Activated T-cell treated with anti-CD3 and anti-CD28 coated beads for 24 hours (primary cell): ENCODE measurements around the gene CKMT2.

Source experiments
- DNase-seq: peaks from one replicate; pipeline ENCODE4 v3.0.0-alpha.2; 2020; ENCODE audit warnings: low read depth

The CKMT2 gene

DNA sequence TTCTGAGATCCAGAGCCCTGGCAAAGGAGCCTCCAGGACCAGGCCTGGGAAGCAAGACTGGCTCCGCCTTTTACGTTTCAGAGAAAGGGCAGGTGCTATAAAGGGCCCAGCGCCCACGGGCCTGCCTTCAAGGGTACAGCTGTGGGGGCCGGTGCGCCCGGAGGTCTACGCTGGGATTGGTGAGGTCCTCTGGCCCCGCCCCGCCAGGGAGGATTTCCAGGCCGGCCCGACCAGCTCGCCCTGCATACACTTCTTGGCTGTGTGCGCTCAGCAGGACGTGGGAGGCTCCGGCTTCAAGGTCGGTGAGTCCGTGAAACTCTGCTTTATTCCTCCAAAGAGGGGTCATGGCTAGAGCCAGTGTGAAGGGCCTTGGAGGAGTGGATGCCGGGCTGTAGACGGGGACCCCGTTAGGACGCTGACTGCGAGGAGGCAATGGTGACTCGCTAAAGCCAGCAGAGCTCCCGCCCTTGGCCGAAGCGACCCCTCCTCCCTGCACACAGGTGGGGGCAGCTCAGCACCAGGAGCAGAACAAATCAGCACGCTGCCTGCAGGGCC is at the start of gene CKMT2:
Gene CKMT2, plus strand, starts transcription at position 243 of the 555 bp plus-strand sequence. CDS start 17,811 bp downstream, outside the sequence.
- no peak for DNase-seq

DNA sequence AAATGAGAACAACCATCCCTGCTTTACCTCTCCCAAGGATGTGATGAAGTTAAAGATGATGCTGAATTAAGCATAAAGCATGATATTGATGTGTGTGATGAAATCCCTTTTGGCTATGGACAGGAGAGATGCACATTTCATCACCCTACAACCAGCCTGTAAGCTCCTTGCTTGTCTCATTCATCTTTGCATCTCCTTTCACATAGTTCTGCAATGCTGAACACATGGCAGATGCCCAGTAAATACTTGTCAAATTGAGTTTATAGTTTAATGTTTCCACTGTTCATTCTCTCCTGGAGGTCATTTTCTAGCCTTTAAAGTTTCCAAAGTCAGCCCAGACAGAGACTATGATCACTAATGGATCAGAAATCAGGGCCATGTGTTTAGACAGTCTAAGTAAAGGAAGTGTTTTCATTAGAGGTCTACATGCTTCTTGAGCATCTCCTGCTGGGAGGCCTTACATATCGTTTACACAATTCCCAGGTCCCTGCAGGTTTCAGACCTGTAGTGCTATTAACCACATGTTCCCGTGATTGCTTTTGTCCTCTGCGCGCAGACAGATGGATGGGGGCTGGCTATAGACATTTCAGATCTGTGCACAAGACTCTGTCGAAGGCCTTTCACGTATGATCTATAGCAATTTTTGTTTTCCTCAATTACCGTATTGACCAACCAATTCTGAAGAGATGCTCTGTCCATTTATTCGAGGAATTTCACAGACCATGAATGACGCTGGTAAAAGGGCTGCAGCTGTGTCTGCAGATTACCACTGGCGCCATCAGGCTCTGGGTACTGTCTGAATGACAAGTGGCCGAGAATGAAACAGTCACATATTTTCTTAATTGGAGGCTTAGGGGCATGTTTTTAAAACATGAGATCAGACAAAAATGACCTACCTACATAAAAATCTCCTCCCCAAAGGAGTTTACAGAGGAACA is 49.0 kb upstream of the CKMT2 start:
- DNase-seq, result no peak

DNA sequence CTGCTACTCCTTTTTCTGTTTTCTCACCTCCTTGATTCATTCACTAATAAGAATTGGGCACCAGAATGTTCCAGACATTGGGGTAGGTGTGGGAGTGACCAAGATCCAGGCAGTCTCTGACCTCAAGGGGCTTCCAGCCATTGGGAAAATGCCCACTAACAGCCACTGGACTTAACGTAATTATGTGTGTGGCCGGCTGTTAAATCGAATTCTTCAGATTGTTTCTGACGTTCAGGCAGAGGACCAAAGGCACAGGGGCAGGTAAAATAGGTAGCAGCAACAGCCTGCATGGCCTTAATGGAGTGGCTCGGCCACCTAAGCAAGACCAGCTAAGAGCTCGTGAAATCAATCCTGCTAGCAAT is 48.4 kb upstream of the CKMT2 start:
- no peak for DNase-seq

- DNase-seq, result no peak
Observed at GRCh38 chr5:81187885-81188284, 45.2 kb upstream of the CKMT2 start.

DNA sequence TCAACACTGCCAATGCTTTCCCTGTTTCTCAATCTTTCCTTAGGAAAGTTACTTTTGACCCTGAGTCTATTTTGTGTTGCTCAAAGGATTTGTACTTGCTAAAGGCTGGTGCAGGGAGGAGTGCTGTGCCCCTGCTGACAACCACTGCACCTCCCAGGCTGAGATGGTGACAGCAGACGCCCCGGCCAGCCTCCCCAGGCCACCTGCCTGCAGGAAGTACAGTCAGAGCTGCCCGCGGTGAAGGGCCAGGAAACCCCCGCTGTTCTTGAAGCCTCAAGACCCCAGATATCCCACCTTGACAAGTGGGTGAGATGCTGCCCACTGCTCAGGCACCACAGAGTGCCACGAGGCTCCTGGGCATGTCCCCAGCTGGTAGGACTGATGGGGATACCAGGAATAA is 44.2 kb upstream of the CKMT2 start:
- no peak for DNase-seq

- DNase-seq, result no peak
Observed at GRCh38 chr5:81189875-81190498, 43.1 kb upstream of the CKMT2 start.

DNA sequence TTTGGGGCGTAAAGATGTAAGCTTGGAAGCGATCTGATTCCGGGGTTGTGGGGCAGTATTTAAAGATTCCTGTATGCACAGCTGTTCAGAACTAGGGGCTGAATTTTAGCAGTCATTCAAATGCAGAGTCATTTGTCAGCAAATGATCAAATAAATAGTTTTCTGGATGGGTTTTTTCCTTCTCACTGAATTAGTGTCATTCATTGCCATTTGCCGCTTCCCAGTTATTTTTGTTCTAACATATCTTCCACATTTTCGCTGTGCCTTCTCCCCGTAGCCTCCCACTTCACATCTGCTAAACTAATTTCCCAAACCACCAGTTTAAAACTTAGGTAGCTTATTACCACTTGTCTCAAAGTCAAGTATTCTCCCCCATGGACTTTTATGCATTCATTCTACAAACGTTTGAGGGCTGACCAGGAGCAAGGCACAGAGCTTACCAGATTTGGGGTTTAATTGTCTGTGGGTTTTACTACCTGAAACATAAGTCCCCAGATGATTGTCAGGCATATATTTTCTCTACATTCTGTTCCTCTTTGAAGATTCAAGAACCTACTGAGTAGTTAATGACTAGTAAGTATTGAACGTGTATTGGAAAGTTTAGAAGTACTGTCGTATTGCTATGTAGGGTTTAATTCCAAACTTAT is 41.3 kb upstream of the CKMT2 start:
- no peak for DNase-seq

DNA sequence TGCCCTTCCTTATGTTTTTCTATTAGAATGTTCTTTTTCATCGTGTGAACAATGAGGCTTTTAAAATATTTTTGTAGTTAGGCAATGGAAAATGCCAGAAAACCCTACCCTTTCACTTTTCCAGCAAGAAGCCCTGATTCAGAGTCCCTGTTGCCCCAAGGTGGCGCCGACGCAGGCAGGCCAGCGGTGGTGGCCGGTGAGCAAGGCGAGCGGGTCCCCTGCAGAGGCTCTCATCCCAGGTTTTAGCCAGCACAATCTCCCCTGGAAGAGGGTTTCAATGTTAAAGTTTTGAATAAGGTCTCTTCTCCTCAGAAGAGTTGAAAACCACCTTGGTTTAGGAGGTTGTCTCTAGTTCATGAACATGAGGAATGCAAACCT is 40.8 kb upstream of the CKMT2 start:
- DNase-seq, result no peak

DNA sequence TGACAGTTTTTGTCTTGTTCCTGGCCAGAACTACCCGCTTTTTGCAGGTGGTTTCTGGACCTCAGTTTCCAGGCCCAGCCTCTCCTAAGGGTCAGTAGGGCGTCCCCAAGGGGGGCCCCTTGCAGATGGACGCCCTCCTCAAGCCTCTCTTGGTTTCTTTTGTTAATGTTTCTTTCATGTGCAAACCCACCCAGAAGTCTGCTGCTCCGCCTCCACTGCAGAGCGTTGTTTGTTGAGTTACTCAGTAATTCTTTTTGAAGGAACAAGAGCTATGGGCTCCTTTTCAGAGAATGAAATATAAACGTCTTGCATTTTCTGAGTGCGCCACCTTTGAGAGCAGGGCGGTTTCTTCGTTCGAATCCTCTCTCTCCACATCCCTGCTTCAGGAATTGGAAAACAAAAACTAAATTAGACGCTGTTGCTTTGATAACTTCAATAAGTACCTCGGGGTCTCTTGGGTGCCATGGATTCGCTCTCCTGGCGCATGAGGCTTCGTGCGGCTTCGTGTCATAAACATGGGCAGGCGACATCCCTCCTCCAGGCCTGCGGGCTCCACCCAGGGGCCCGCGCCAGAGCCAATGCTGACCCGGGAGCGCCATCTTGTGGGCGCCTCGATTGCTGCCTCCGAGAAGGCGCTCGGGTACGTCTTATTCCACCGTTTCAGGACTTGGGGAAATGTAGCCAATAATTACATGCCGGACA is 38.3 kb upstream of the CKMT2 start:
- peak; percentile 74 for DNase-seq

GRCh38 chr5:81195335-81195929 is 37.7 kb upstream of the CKMT2 start:
- DNase-seq, result no peak

DNA sequence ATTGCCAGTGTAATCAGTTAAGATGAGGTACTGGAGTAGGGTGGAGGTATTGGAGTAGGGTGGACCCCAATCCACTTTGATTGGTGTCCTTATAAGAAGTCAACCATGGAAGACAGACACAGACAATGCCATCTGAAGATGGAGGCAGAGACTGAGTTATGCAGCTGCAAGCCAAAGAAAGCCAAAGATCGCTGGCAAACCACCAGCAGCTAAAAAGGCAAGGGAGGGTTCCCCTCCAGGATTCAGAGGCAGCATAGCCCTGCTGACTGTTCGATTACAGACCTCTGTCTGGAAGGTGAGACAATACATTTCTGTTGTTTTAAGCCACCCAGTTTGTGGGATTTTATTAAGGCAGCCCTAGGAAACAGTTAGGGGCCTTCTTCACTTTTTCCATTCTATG is 30.5 kb upstream of the CKMT2 start:
- no peak for DNase-seq

GRCh38 chr5:81203729-81204128 is 29.4 kb upstream of the CKMT2 start:
- DNase-seq, result no peak

DNA sequence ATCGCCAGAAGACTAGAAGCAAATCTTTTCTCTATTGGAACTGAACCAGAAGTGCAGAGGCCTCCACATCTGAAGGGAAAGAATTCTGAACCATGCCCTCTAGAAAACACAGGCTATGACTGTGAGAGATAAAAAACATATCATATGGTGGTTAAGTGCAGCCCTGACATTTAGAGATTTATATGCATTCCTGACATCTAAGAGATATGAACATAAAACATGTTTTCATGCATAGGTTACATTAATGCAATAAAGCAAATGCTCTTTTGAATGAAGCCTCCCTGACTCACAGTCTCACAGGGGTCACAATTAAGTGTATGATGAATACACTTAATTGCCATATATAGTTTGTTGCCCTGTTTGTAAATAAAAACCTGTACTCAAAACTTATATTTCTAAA is 28.9 kb upstream of the CKMT2 start:
- DNase-seq, result no peak

- DNase-seq, result no peak
Observed at GRCh38 chr5:81205058-81205457, 28.1 kb upstream of the CKMT2 start.

- no peak for DNase-seq
Observed at GRCh38 chr5:81207009-81207408, 26.1 kb upstream of the CKMT2 start.

GRCh38 chr5:81208904-81209303 is 24.2 kb upstream of the CKMT2 start:
- no peak for DNase-seq

GRCh38 chr5:81209386-81209785 is 23.7 kb upstream of the CKMT2 start:
- no peak for DNase-seq

- DNase-seq, result no peak
Observed at GRCh38 chr5:81209869-81210493, 23.1 kb upstream of the CKMT2 start.

DNA sequence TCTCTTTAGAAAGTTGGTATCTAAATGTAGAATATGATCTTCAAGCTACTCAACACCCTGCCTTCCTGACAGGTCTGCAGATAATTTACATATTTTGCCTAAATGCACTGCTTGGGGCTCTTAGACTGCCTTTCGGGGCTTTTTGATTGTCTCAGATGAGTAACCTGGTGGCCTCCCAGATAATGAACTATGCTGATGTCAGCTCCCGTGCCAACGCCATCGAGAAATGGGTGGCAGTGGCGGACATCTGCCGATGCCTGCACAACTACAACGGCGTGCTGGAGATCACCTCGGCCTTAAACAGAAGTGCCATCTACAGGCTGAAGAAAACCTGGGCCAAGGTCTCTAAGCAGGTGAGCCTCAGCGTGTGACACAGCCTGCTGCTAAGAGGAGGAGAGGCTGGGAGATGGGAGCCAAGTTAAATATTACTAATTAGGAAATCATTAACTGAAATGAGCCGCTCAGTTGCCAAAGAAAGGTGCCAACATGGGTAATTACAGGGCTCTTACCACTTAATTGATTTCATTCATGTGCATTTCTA is 20.8 kb upstream of the CKMT2 start:
- DNase-seq, result no peak

DNA sequence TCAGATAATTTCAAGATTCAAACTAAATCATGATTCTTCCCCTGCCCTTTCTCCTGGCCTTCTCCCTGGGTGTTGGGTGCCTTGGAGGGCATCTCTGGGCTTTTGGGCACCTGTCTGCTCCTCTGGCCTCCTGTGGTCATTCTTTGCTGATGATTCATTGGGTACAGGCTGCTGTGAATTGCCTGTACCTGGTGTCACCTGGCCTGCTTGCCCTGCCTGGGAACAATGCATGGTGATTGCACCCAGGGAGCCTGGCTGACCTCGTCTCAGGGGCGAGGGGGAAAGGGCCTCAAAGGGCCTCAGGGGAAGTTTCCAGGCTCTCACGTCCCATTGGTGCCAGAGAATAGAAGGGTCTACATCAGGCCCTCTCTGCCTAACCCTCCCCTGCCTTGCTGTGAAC is 20.1 kb upstream of the CKMT2 start:
- DNase-seq, result no peak

DNA sequence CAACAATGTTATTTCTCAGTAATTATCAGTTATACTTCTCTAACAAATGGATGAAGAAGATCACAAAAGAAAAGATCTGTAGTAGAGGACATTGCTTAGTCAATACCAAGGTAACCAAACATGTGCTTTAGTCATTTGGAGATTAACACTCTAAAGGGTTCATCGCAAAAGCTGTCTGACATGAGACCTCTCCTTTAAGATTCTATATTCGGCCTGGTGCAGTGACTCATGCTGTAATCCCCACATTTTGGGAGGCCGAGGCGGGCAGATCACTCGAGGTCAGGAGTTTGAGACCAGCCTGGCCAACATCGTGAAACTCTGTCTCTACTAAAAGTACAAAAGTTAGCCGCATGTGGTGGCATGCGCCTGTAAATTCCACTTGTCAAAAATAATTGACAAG is 18.3 kb upstream of the CKMT2 start:
- no peak for DNase-seq
